Measurements from ENCODE around the gene ROBO1. TPM values are rescaled to one million over a fixed set of nuclear protein-coding genes. Genes with fewer than 3 reads are reported as not detected.

The ROBO1 gene
- total and polyA plus RNA-seq, 2 donors (not counting 3 experiments of a cell fraction or from before 2014, with no cell fraction given), result 5.9 to 14.2 TPM

DNA sequence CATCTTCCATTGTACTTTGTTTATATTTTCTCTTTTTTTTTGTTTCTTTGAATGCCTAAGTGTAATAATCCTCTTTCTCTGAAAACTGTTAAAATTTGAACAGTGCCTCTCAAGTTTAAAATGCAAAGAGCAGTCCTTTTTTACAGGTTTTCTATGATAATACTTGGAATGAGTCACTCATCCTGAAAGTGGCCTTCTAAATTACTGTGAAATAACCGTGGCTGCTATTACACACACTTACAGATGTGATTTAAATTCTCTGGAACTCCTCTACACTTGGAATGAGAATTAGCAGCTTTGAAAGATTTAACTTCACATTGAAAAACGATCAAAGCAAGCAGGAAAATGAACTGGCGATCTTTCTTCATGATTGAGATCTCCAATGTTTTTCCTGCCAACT lies 105.9 kb downstream of the ROBO1 start:
- Histone ChIP-seq H3K4me3 (replicated peaks in 1 of 3; ENCODE audit: insufficient read depth in 1 of 3, low read depth in 1 of 3, low read length in 3 of 3) (no peak overlapping the region), H3K27ac (ENCODE audit: insufficient read depth, low read depth, low read length) (no peak overlapping the region), H3K27me3 (ENCODE audit: control insufficient read depth in 2 of 2, insufficient read depth in 2 of 2, low read length in 2 of 2) (no peaks in the 10 kb centered on the region), H3K9me1 (replicated peaks; ENCODE audit: control insufficient read depth, extremely low read depth, insufficient read depth, low read length) (no peaks in the 10 kb centered on the region), H2AFZ (ENCODE audit: low read depth, low read length) (no peak overlapping the region), H3K36me3 (ENCODE audit: control insufficient read depth in 2 of 2, extremely low read depth in 1 of 2, insufficient read depth in 2 of 2, low read length in 2 of 2) (no peaks in the 10 kb centered on the region), H3K4me2 (ENCODE audit: insufficient read depth, low read length) (no peak overlapping the region), H4K20me1 (replicated peaks; ENCODE audit: control insufficient read depth, extremely low read depth, insufficient read depth, low read length) (no peaks in the 10 kb centered on the region), H3K4me1 (ENCODE audit: control insufficient read depth, extremely low read depth, insufficient read depth, low read length) (no peaks in the 10 kb centered on the region), H3K9ac (replicated peaks; ENCODE audit: extremely low read depth, insufficient read depth, low read length) (no peak overlapping the region), H3K79me2 (ENCODE audit: control insufficient read depth, insufficient read depth, low read length) (no peaks in the 10 kb centered on the region), H3K9me3 (replicated peaks; ENCODE audit: control insufficient read depth, insufficient read depth, low read length) (no peaks in the 10 kb centered on the region)
- POLR2A ChIA-PET, result no interaction called here
- peak; percentile 3 for DNase-seq (ENCODE audit: low read depth, low spot score)
- intact Hi-C loops (cut with micrococcal nuclease), result no loop called here
- FAIRE-seq, result no peak
- dilution Hi-C loops (cut with MboI; ENCODE audit: extremely low pct_ligation_motif_present, low sequenced_read_pairs), result no loop called here
- TF ChIP-seq CTCF (IDR thresholded peaks at IDR 0.05; ENCODE audit: extremely low read depth in 1 of 2, insufficient read depth in 1 of 2, low read depth in 1 of 2, low read length in 2 of 2), result no peak
- no peak for TF ChIP-seq POLR2A (IDR thresholded peaks at IDR 0.05; ENCODE audit: low read depth, low read length)
- TF ChIP-seq FOS (IDR thresholded peaks at IDR 0.05; ENCODE audit: borderline replicate concordance, insufficient read depth, low read length), result peak; percentile 28
- CTCF ChIA-PET, result no interaction called here
- BruUV-seq (replicated peaks), result no TSS peak

GRCh38 chr3:79657076-79657475 lies 110.7 kb downstream of the ROBO1 start:
- dilution Hi-C loops (cut with MboI; ENCODE audit: extremely low pct_ligation_motif_present, low sequenced_read_pairs) (no loop called here), intact Hi-C loops (cut with micrococcal nuclease) (no loop called here)
- Histone ChIP-seq H3K36me3 (ENCODE audit: control insufficient read depth in 2 of 2, extremely low read depth in 1 of 2, insufficient read depth in 2 of 2, low read length in 2 of 2) (no peaks in the 10 kb centered on the region), H3K27me3 (ENCODE audit: control insufficient read depth in 2 of 2, insufficient read depth in 2 of 2, low read length in 2 of 2) (no peaks in the 10 kb centered on the region), H4K20me1 (replicated peaks; ENCODE audit: control insufficient read depth, extremely low read depth, insufficient read depth, low read length) (no peaks in the 10 kb centered on the region), H3K79me2 (ENCODE audit: control insufficient read depth, insufficient read depth, low read length) (no peaks in the 10 kb centered on the region), H2AFZ (ENCODE audit: low read depth, low read length) (no peak overlapping the region), H3K9me3 (replicated peaks; ENCODE audit: control insufficient read depth, insufficient read depth, low read length) (no peaks in the 10 kb centered on the region), H3K4me2 (ENCODE audit: insufficient read depth, low read length) (no peak overlapping the region), H3K4me1 (ENCODE audit: control insufficient read depth, extremely low read depth, insufficient read depth, low read length) (no peaks in the 10 kb centered on the region), H3K27ac (ENCODE audit: insufficient read depth, low read depth, low read length) (no peak overlapping the region), H3K9me1 (replicated peaks; ENCODE audit: control insufficient read depth, extremely low read depth, insufficient read depth, low read length) (no peaks in the 10 kb centered on the region), H3K4me3 (replicated peaks in 1 of 3; ENCODE audit: insufficient read depth in 1 of 3, low read depth in 1 of 3, low read length in 3 of 3) (no peak overlapping the region), H3K9ac (replicated peaks; ENCODE audit: extremely low read depth, insufficient read depth, low read length) (no peak overlapping the region)
- TF ChIP-seq JUN (IDR thresholded peaks at IDR 0.05; ENCODE audit: borderline replicate concordance, insufficient read depth, insufficient read length, low read depth) (no peak), POLR2AphosphoS5 (IDR thresholded peaks at IDR 0.05; ENCODE audit: insufficient read depth, low read depth, low read length) (no peak), GATA2 (IDR thresholded peaks at IDR 0.05; ENCODE audit: insufficient read depth, insufficient read length, low read depth, low read length) (no peak), EZH2 (IDR thresholded peaks at IDR 0.05; ENCODE audit: borderline replicate concordance, low read depth, low read length, severe bottlenecking) (no peak), POLR2A (IDR thresholded peaks at IDR 0.05; ENCODE audit: low read depth, low read length) (no peak), FOS (IDR thresholded peaks at IDR 0.05; ENCODE audit: borderline replicate concordance, insufficient read depth, low read length) (no peak), CTCF (IDR thresholded peaks at IDR 0.05; ENCODE audit: extremely low read depth in 1 of 2, insufficient read depth in 1 of 2, low read depth in 1 of 2, low read length in 2 of 2) (no peak), MYC (IDR thresholded peaks at IDR 0.05; ENCODE audit: low read depth, low read length) (no peak)
- TF ChIP-seq, protein P1, sequence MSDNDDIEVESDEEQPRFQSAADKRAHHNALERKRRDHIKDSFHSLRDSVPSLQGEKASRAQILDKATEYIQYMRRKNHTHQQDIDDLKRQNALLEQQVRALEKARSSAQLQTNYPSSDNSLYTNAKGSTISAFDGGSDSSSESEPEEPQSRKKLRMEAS (IDR thresholded peaks at IDR 0.05; ENCODE audit: insufficient read depth, insufficient read length), result no peak
- ChIA-PET CTCF (interaction anchor here (1.1 to 1.2 kb wide), 2 partner anchors 20 to 34 kb away, joined by 3 read pairs; no protein-coding TSS in a partner anchor), POLR2A (no interaction called here)
- DNase-seq (ENCODE audit: low read depth, low spot score) (no peak), FAIRE-seq (no peak)
- no TSS peak for BruUV-seq (replicated peaks)

Data from endothelial cell of umbilical vein (primary cell).